Pancreas (tissue), 10 donors: Measurements from ENCODE around the gene DOK7. TPM values are rescaled to one million over a fixed set of nuclear protein-coding genes. Genes with fewer than 3 reads are reported as not detected.

ENCODE experiments used
- ATAC-seq, 4 donors: fragments of 200-7000 bp; cut with Tn5 transposase; one replicate each; pipeline versions ENCODE4 v1.8.0 to v1.9.1; 2020; ENCODE audit warnings: mild to moderate bottlenecking in 4 of 4, moderate library complexity in 4 of 4
- DNase-seq, 6 donors: peaks; one replicate each; pipeline ENCODE4 v3.0.0-alpha.2; 2020
- FAIRE-seq: peaks from 2 replicates; lab custom pipeline; 2012; peaks lifted over from hg19 to GRCh38; lab: Jason Lieb, UNC
- H3K27ac ChIP-seq, 4 donors: fragments of 200-600 bp; sonication (generic); 1 replicate in 3 of 4; 2 replicates in 1 of 4; pipeline versions ENCODE4 v1.5.0 to v1.8.0; 2020
- H3K27me3 ChIP-seq, 4 donors: fragments of 200-600 bp; one replicate each; pipeline ENCODE4 v1.8.0; 2021
- H3K36me3 ChIP-seq, 3 donors: fragments of 200-600 bp; sonication (generic) in 1 of 3; one replicate each; pipeline versions ENCODE4 v1.5.0 to v1.8.0; 2020 to 2021
- H3K4me1 ChIP-seq, 3 donors: fragments of 200-600 bp; one replicate each; pipeline ENCODE4 v1.8.0; 2021
- H3K4me3 ChIP-seq, 4 donors: fragments of 200-600 bp; sonication (generic) in 2 of 4; one replicate each; pipeline versions ENCODE4 v1.5.0 to v1.8.0; 2020 to 2021
- H3K9me3 ChIP-seq, 4 donors: fragments of 200-600 bp; one replicate each; pipeline ENCODE4 v1.8.0; 2021
- CTCF ChIP-seq, 4 donors: fragments of 200-600 bp; sonication (generic) in 3 of 4; IDR thresholded peaks; one replicate each; pipeline versions ENCODE4 v1.5.0 to v1.8.0; 2021; ENCODE audit warnings: antibody characterized with exemption in 4 of 4
- WGBS, 2 donors: extraction: QIAGEN DNeasy Blood & Tissue Kit; methylation state at CpG; one replicate each; pipeline ENCODE4 v1.1.7; 2013; 5-methylcytosine and 5-hydroxymethylcytosine counted together
- intact Hi-C, 3 donors: fragments of 100-400 bp; cut with DNase I; formaldehyde crosslinking; loops; one replicate each; pipeline versions ENCODE4 v1.11.1 to v1.14.2; 2022
- polyA plus RNA-seq, 2 donors: library from polyadenylated mRNA; stranded (reverse); fragments of 200-250 nt; gene quantifications; one replicate each; pipeline ENCODE4 v1.2.3, GENCODE V29; 2013
- total RNA-seq, 6 donors: library from RNA; stranded (reverse); fragmentation: NEBNext Ultra II Directional in 4 of 6; extraction: Animal tissue kit (Norgen Biotek cat#: 25700) in 4 of 6; gene quantifications; one replicate each; pipeline versions ENCODE4 v1.2.1 to v1.2.4, GENCODE V29; 2021 to 2023
- donor health status: healthy with polysubstance abuse.
- donor health status: DM: no; HTN: no; CAD: no; lungs with moderate emphysema.
- donor health status: DM: no; HTN: no; CAD: no.
- donor health status: control.
- donor health status: control.
- donor health status: Bipolar disorder and iron deficiency.
- donor health status: DM: yes; HTN: yes; CAD: no.
- donor health status: DM: no; HTN: no; CAD: no.
- donor health status: DM: no; HTN: no; CAD: no.
- donor health status: DM: yes; HTN: yes; CAD: no.

Gene DOK7
- total and polyA plus RNA-seq, 8 donors, result 2.5 to 8.0 (median 4.2) TPM

- Histone ChIP-seq H3K27me3 (no peaks in the 10 kb centered on the region), H3K36me3 (peaks cover 0 to 9% (median 0%) of the 10 kb centered on the region in 3 donors), H3K4me1 (no peaks in the 10 kb centered on the region), H3K27ac (no peak overlapping the region), H3K4me3 (no peak overlapping the region), H3K9me3 (no peaks in the 10 kb centered on the region)
- FAIRE-seq (no peak), DNase-seq (peak in 2 of 6 donors; percentile 35 to 72), ATAC-seq (peak in 1 of 4 donors; percentile 10)
- 78 to 85% methylated on average over 20 of the region's 20 CpGs for WGBS, 2 donors
- no peak for TF ChIP-seq CTCF (IDR thresholded peaks at IDR 0.05)
- intact Hi-C loops, result no loop called here
These were observed 26.4 kb downstream of the DOK7 start for GRCh38 chr4:3489451-3489962.

- H3K9me3 ChIP-seq, result no peaks in the 10 kb centered on the region
- intact Hi-C loops, result no loop called here
- WGBS, 2 donors, result 81 to 89% methylated on average over 17 of the region's 17 CpGs
- no peak for TF ChIP-seq CTCF (IDR thresholded peaks at IDR 0.05)
- ATAC-seq, result no peak
- no peaks in the 10 kb centered on the region for H3K27me3 ChIP-seq
- peaks cover 0 to 9% (median 0%) of the 10 kb centered on the region in 3 donors for H3K36me3 ChIP-seq
- no peak overlapping the region for H3K27ac ChIP-seq
- H3K4me3 ChIP-seq, result no peak overlapping the region
- DNase-seq, result peak in 2 of 6 donors; percentile 37 to 74
- no peaks in the 10 kb centered on the region for H3K4me1 ChIP-seq
- FAIRE-seq, result no peak
These were observed 28.7 kb downstream of the DOK7 start for GRCh38 chr4:3491681-3492405.

- Histone ChIP-seq H3K4me3 (no peak overlapping the region), H3K9me3 (no peaks in the 10 kb centered on the region), H3K27ac (no peak overlapping the region), H3K27me3 (no peaks in the 10 kb centered on the region), H3K36me3 (peaks cover 0 to 9% (median 0%) of the 10 kb centered on the region in 3 donors), H3K4me1 (no peaks in the 10 kb centered on the region)
- ATAC-seq (no peak), DNase-seq (peak in 2 of 6 donors; percentile 47 to 76), FAIRE-seq (no peak)
- no peak for TF ChIP-seq CTCF (IDR thresholded peaks at IDR 0.05)
- WGBS, 2 donors, result 90 to 93% methylated on average over 55 of the region's 55 CpGs
- intact Hi-C loops, result no loop called here
These were observed 29.9 kb downstream of the DOK7 start for GRCh38 chr4:3492741-3493719.

GRCh38 chr4:3493720-3494461 lies 30.8 kb downstream of the DOK7 start:
- no peaks in the 10 kb centered on the region for H3K4me1 ChIP-seq
- H3K9me3 ChIP-seq, result no peaks in the 10 kb centered on the region
- WGBS, 2 donors, result 84 to 86% methylated on average over 20 of the region's 20 CpGs
- H3K36me3 ChIP-seq, result peaks cover 0 to 9% (median 0%) of the 10 kb centered on the region in 3 donors
- intact Hi-C loops, result no loop called here
- TF ChIP-seq CTCF (IDR thresholded peaks at IDR 0.05), result no peak
- H3K27me3 ChIP-seq, result no peaks in the 10 kb centered on the region
- no peak for ATAC-seq
- no peak for FAIRE-seq
- no peak overlapping the region for H3K27ac ChIP-seq
- no peak overlapping the region for H3K4me3 ChIP-seq
- peak in 1 of 6 donors; percentile 74 for DNase-seq
